Adrenal gland (tissue), 5 donors: ENCODE results near the gene OR5M10.

Experiments
- CTCF ChIP-seq, 6 experiments: fragments of 450-650 bp in 4 of 6; fragments of 200-600 bp in 2 of 6; sonication (generic) in 1 of 6; IDR thresholded peaks; 1 replicate in 5 of 6; 2 replicates in 1 of 6; pipeline versions ENCODE4 v1.5.1 to v1.8.0; 2016 to 2021; ENCODE audit warnings: antibody characterized with exemption in 6 of 6, mild to moderate bottlenecking in 2 of 6, moderate library complexity in 1 of 6
- POLR2A ChIP-seq, 2 donors: fragments of 450-650 bp; IDR thresholded peaks; one replicate each; pipeline ENCODE4 v1.6.1; 2017; ENCODE audit warnings: antibody characterized with exemption in 2 of 2, mild to moderate bottlenecking in 2 of 2, moderate library complexity in 1 of 2
- donor health status: DM: no; HTN: no; CAD: no.

GRCh38 chr11:56611174-56611573 lies 33.7 kb upstream of the OR5M10 start:
- TF ChIP-seq POLR2A (IDR thresholded peaks at IDR 0.05) (no peak), CTCF (IDR thresholded peaks at IDR 0.05) (no peak)
